Measurements from ENCODE around the gene TNIP1.

DNA sequence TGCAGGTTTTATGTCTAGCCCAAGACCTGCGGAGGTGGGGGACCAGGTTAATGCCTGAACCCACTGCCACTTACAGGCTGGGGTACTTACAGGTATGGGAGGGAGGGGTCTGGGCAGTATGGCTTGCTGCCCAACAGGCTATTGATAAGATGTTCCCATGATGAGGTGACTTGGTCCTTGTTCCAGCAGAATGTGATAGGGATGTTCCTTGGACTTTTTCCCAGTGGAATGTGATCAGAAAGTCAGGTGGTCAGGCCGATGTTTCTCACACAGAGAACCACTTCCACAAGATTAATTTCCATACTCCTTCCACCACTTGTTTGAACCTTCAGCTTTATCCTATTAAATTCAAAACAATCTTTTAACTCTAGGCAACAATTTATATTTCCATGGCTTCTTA, 87.4 kb downstream of the TNIP1 start:
- TF ChIP-seq EZH2phosphoT487 (IDR thresholded peaks at IDR 0.05; ENCODE audit: borderline replicate concordance, low read depth): no peak
- TF ChIP-seq RXRA (IDR thresholded peaks at IDR 0.05; ENCODE audit: borderline replicate concordance, low read depth): no peak

Measured in SK-N-SH (cell line).